Measurements from ENCODE around the gene NNAT.
"Not testable (repeated sequence)": the region's sequence is repeated elsewhere in the genome, so short reads cannot be mapped to it uniquely, and the experiment has no call there.

The NNAT gene

DNA sequence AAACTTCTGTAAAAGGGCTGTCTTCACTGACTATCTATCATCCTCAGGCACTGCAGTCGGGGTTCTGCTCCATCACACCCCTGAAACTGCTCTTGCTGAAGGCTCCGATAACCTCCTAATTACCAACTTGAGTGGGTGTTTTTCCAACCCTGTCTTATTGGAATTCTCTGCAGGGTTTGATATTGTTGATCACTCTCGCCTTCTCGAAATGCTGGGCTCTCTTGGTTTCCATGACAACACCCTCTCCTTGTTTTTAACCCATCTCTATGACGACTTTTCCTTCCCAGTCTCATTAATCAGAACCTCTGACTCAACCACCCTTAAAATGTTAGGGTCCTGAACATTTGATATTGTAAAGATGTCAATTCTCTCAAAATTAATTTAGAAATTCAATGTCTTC, 39.4 kb upstream of the NNAT start:
- Histone ChIP-seq H3K36me3 (ENCODE audit: control insufficient read depth, insufficient read depth, low read length) (no peaks in the 10 kb centered on the region), H3K27ac (ENCODE audit: low read length) (no peak overlapping the region), H3K4me1 (ENCODE audit: control insufficient read depth, insufficient read depth, low read length) (0 out of 2 replicates have a peak, but pooled peaks cover 1% of the 10 kb centered on the region), H3K4me3 (ENCODE audit: low read length) (no peak overlapping the region), H3K9me3 (ENCODE audit: control insufficient read depth, insufficient read depth, low read length) (no peaks in the 10 kb centered on the region), H3K27me3 (ENCODE audit: control insufficient read depth, insufficient read depth, low read length) (no peaks in the 10 kb centered on the region)
- DNase-seq (ENCODE audit: low read depth, low spot score), result no peak
- no CpG with 5 or more reads among the region's 5 CpGs for WGBS (ENCODE audit: insufficient coverage, insufficient read length)

DNA sequence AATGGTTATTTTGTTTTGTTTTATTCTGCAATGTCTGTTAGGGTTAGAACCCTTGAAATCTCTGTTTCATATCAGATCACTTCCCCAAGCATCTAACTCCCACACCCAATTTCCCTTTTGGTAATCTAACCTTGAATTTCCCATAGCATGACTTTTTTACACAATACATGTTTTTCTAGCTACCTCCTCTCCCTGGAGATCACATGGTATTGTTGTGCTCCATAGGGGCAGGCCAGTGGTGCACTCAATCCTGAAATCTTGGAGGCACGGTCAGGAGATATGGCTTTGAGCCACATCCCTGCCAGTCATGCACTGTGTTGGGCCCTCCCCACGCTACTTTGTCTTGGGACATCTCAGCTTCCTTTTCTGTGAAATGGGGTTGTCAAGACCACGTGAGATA, 36.7 kb upstream of the NNAT start:
- WGBS (ENCODE audit: insufficient coverage, insufficient read length), result no CpG with 5 or more reads among the region's 3 CpGs
- DNase-seq (ENCODE audit: low read depth, low spot score), result no peak
- no peaks in the 10 kb centered on the region for H3K27me3 ChIP-seq (ENCODE audit: control insufficient read depth, insufficient read depth, low read length)
- H3K27ac ChIP-seq (ENCODE audit: low read length), result no peak overlapping the region
- no peaks in the 10 kb centered on the region for H3K36me3 ChIP-seq (ENCODE audit: control insufficient read depth, insufficient read depth, low read length)
- 0 out of 2 replicates have a peak, but pooled peaks cover 1% of the 10 kb centered on the region for H3K4me1 ChIP-seq (ENCODE audit: control insufficient read depth, insufficient read depth, low read length)
- H3K9me3 ChIP-seq (ENCODE audit: control insufficient read depth, insufficient read depth, low read length), result no peaks in the 10 kb centered on the region
- no peak overlapping the region for H3K4me3 ChIP-seq (ENCODE audit: low read length)

DNA sequence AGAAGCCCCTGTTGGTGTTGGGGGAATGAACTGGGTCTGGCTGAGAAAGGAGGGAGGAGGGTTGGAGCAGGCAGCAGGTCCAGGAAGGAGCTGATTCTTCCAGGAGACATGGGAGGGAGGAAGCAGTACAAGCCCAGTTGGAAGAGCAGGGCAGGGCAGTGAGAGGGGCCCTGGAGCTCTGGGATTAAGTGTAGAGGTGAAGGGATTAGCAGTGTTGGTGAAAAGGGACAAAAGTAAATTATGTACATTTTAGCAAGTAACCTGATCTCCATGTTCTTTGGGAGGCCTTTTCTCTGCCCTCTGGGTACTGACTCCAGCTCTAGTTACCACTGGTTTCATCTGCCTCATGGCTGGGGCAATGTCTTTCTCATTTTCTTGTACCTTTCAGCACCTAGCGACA, 34.8 kb upstream of the NNAT start:
- H3K27me3 ChIP-seq (ENCODE audit: control insufficient read depth, insufficient read depth, low read length); H3K4me3 ChIP-seq (ENCODE audit: low read length); DNase-seq (ENCODE audit: low read depth, low spot score); H3K36me3 ChIP-seq (ENCODE audit: control insufficient read depth, insufficient read depth, low read length); H3K4me1 ChIP-seq (ENCODE audit: control insufficient read depth, insufficient read depth, low read length); H3K27ac ChIP-seq (ENCODE audit: low read length); H3K9me3 ChIP-seq (ENCODE audit: control insufficient read depth, insufficient read depth, low read length): not testable (repeated sequence)
- no CpG with 5 or more reads among the region's 1 CpG for WGBS (ENCODE audit: insufficient coverage, insufficient read length)

DNA sequence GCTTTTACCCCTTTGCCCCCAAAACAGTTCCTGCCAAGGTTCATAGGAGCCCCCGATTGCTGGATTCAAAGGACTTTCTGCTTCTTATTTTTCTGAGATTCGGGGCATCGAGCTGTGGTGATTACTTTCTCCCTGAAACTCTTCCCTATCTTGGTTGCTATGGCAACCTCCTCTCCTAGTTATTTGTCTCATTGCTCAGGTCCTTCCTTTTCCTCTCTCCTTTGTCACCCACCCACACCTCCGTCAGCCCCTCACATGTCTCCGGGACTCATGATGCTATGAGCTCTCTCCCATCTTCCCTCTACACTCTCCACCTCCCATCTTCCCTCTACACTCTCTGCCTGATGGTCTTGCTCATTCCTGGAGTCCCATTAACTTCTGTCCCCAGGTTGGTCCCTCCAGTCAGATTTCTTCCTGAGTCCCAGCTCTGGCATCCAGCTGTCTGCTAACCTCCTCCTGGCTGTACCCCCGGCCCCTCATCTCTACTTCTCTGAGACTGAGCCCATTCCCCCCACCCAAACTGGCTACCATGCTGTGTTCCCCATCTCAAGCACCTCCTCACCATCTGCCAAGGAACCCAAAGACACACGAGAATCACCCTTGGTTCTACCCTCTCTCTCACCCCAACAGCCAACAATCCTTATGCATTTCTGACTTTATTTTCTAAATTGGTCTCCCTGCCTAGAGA, 30.2 kb upstream of the NNAT start:
- H3K27ac ChIP-seq (ENCODE audit: low read length), result no peak overlapping the region

DNA sequence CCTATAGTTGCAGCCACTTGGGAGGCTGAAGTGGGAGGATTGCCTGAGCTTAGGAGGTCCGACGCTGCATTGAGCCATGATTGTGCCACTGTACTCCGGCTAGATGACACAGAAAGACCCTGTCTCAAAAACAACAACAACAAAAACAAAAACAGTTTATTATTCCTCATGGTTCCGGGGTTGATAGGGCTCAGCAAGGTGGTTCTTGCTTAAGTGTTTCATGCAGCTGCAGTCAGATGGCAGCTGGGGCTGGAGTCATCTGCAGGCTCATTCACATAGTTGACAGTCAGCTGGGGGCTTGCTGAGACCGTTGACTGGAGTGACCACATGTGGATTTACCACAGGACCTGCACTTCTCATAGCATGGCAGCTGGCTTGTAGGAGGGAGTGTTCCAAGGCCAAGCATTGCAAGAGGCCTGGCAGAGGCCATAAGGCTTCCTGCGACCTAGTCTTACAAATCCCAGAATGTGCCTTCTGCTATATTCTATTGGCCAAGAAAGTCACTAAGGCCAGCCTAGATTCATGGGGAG, 28.9 kb upstream of the NNAT start:
- no peaks in the 10 kb centered on the region for H3K36me3 ChIP-seq (ENCODE audit: control insufficient read depth, insufficient read depth, low read length)
- DNase-seq (ENCODE audit: low read depth, low spot score), result no peak
- H3K9me3 ChIP-seq (ENCODE audit: control insufficient read depth, insufficient read depth, low read length), result no peaks in the 10 kb centered on the region
- no CpG with 5 or more reads among the region's 6 CpGs for WGBS (ENCODE audit: insufficient coverage, insufficient read length)
- H3K4me3 ChIP-seq (ENCODE audit: low read length), result no peak overlapping the region
- no peak overlapping the region for H3K27ac ChIP-seq (ENCODE audit: low read length)
- no peaks in the 10 kb centered on the region for H3K27me3 ChIP-seq (ENCODE audit: control insufficient read depth, insufficient read depth, low read length)
- H3K4me1 ChIP-seq (ENCODE audit: control insufficient read depth, insufficient read depth, low read length), result no peaks in the 10 kb centered on the region

More for the DNA sequence above, 30.2 kb upstream of the NNAT start:
- DNase-seq (ENCODE audit: low read depth, low spot score), result no peak
- Histone ChIP-seq H3K36me3 (ENCODE audit: control insufficient read depth, insufficient read depth, low read length) (no peaks in the 10 kb centered on the region), H3K4me1 (ENCODE audit: control insufficient read depth, insufficient read depth, low read length) (0 out of 2 replicates have a peak, but pooled peaks cover under 1% of the 10 kb centered on the region), H3K27me3 (ENCODE audit: control insufficient read depth, insufficient read depth, low read length) (no peaks in the 10 kb centered on the region), H3K9me3 (ENCODE audit: control insufficient read depth, insufficient read depth, low read length) (no peaks in the 10 kb centered on the region), H3K4me3 (ENCODE audit: low read length) (no peak overlapping the region)
- no CpG with 5 or more reads among the region's 7 CpGs for WGBS (ENCODE audit: insufficient coverage, insufficient read length)

DNA sequence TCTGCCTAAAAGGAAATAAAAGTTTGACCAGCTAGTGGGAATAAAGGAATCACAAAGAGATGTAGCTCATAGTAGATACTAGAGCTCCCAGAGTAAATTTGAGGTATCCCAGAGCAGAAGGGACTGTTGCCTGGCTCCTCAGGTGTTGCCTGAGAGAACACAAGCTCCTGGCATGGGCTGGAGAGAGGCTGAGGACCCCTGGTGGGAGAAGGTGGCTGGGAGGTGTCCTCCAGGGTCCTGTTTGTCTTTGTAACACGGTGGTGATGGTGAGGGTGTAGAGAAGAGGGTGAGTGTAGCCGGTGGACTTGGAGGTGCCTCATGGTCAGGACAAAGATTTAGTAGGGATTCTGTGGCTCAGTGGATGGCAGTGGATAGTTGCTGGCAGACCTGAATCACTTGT, 28.1 kb upstream of the NNAT start:
- no CpG with 5 or more reads among the region's 2 CpGs for WGBS (ENCODE audit: insufficient coverage, insufficient read length)
- Histone ChIP-seq H3K36me3 (ENCODE audit: control insufficient read depth, insufficient read depth, low read length) (no peaks in the 10 kb centered on the region), H3K4me1 (ENCODE audit: control insufficient read depth, insufficient read depth, low read length) (no peaks in the 10 kb centered on the region), H3K9me3 (ENCODE audit: control insufficient read depth, insufficient read depth, low read length) (no peaks in the 10 kb centered on the region), H3K27ac (ENCODE audit: low read length) (no peak overlapping the region), H3K4me3 (ENCODE audit: low read length) (no peak overlapping the region), H3K27me3 (ENCODE audit: control insufficient read depth, insufficient read depth, low read length) (no peaks in the 10 kb centered on the region)
- no peak for DNase-seq (ENCODE audit: low read depth, low spot score)

DNA sequence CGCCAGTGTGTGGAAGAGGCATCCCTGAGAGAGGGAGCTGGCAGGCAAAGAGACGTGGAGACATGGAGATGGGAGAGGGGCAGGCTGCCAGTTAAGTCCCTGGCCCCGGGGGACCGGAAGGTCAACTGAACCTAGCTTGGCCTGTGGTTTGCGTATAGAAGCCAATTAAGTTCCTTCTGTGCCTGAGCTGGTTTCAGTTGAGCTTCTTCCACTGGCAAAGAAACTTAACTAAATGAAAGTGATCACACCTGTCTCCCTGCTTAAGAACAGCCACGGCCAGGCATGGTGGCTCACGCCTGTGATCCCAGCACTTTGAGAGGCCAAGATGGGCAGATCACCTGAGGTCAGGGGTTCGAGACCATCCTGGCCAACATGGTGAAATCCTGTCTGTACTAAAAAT, 26.7 kb upstream of the NNAT start:
- DNase-seq (ENCODE audit: low read depth, low spot score), result no peak
- H3K4me3 ChIP-seq (ENCODE audit: low read length), result no peak overlapping the region
- no CpG with 5 or more reads among the region's 8 CpGs for WGBS (ENCODE audit: insufficient coverage, insufficient read length)
- H3K4me1 ChIP-seq (ENCODE audit: control insufficient read depth, insufficient read depth, low read length), result no peaks in the 10 kb centered on the region
- no peaks in the 10 kb centered on the region for H3K9me3 ChIP-seq (ENCODE audit: control insufficient read depth, insufficient read depth, low read length)
- no peaks in the 10 kb centered on the region for H3K36me3 ChIP-seq (ENCODE audit: control insufficient read depth, insufficient read depth, low read length)
- no peak overlapping the region for H3K27ac ChIP-seq (ENCODE audit: low read length)
- H3K27me3 ChIP-seq (ENCODE audit: control insufficient read depth, insufficient read depth, low read length), result no peaks in the 10 kb centered on the region

DNA sequence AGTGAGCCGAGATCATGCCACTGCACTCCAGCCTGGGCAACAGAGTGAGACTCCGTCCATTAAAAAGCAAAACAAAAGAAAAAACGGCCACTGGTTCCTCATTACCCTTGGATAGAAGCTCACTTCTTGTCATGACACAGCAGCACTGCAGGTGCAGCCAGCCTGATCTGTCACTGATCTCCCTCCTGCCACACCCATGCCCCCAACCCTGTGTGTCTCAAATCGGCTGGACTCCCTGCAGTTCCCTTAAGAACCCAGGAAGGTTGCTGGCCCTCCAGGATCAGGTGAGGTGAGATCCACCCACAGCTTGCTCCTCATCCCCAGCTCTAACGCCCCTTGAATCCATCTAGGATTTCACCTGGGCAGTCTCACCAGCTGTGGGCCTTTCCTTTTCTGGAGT, 26.3 kb upstream of the NNAT start:
- H3K9me3 ChIP-seq (ENCODE audit: control insufficient read depth, insufficient read depth, low read length), result no peaks in the 10 kb centered on the region
- H3K36me3 ChIP-seq (ENCODE audit: control insufficient read depth, insufficient read depth, low read length), result no peaks in the 10 kb centered on the region
- H3K27ac ChIP-seq (ENCODE audit: low read length), result no peak overlapping the region
- H3K27me3 ChIP-seq (ENCODE audit: control insufficient read depth, insufficient read depth, low read length), result no peaks in the 10 kb centered on the region
- H3K4me3 ChIP-seq (ENCODE audit: low read length), result no peak overlapping the region
- H3K4me1 ChIP-seq (ENCODE audit: control insufficient read depth, insufficient read depth, low read length), result no peaks in the 10 kb centered on the region
- WGBS (ENCODE audit: insufficient coverage, insufficient read length), result no CpG with 5 or more reads among the region's 5 CpGs
- no peak for DNase-seq (ENCODE audit: low read depth, low spot score)

DNA sequence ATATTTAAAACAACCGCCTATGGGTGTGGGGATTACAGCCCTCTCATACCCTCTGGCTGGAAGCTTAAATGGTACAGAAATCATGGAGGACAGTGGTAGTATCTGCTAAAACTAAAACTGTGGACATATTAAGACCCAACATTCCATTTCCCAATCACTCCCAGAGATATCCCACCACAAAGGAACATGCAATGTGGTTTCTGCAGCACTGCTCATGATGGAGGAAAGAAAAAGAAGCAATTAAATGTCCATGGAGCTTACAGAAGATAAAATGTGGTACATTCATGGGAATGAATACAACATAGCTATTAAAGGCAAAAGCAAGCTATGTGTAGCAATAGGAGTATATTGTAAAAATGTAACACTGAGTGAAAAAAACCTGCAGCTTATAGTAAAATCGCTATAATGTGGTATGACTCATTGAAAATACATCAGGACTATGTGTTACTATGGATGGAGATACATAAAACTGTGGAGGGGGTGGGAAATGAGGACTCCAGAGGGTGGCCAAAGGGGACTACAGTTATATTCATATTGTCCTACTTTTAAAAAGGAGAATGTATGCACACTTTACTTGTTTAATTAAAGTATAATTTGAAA, 22.9 kb upstream of the NNAT start:
- Histone ChIP-seq H3K36me3 (ENCODE audit: control insufficient read depth, insufficient read depth, low read length) (no peaks in the 10 kb centered on the region), H3K4me1 (ENCODE audit: control insufficient read depth, insufficient read depth, low read length) (no peaks in the 10 kb centered on the region), H3K9me3 (ENCODE audit: control insufficient read depth, insufficient read depth, low read length) (no peaks in the 10 kb centered on the region), H3K4me3 (ENCODE audit: low read length) (no peak overlapping the region), H3K27ac (ENCODE audit: low read length) (no peak overlapping the region), H3K27me3 (ENCODE audit: control insufficient read depth, insufficient read depth, low read length) (no peaks in the 10 kb centered on the region)
- WGBS (ENCODE audit: insufficient coverage, insufficient read length), result no CpG with 5 or more reads among the region's 2 CpGs
- DNase-seq (ENCODE audit: low read depth, low spot score), result no peak

DNA sequence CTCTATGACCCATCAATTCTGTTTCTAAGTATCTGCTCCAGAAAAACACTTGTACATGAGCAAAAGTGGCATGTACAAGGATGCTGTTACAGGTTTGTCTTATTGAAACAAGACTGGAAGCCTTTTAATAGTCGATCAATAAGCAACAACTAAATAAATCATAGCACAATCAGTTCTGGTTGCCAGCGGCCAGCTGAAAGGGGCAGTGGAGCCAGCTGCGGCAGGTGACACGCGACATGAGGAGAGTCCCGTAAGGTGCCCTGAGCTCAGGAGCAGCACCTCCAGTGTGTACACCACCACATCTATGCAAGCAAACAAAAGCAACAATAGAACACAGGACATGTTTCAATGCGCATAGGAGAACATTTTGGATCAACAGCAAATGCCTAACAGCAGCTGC, 20.7 kb upstream of the NNAT start:
- H3K36me3 ChIP-seq (ENCODE audit: control insufficient read depth, insufficient read depth, low read length), result no peaks in the 10 kb centered on the region
- no peak overlapping the region for H3K4me3 ChIP-seq (ENCODE audit: low read length)
- no CpG with 5 or more reads among the region's 7 CpGs for WGBS (ENCODE audit: insufficient coverage, insufficient read length)
- H3K9me3 ChIP-seq (ENCODE audit: control insufficient read depth, insufficient read depth, low read length), result no peaks in the 10 kb centered on the region
- DNase-seq (ENCODE audit: low read depth, low spot score), result no peak
- H3K27me3 ChIP-seq (ENCODE audit: control insufficient read depth, insufficient read depth, low read length), result no peaks in the 10 kb centered on the region
- H3K4me1 ChIP-seq (ENCODE audit: control insufficient read depth, insufficient read depth, low read length), result peaks cover 5% of the 10 kb centered on the region; the same call in 1 of the 2 replicates
- no peak overlapping the region for H3K27ac ChIP-seq (ENCODE audit: low read length)

DNA sequence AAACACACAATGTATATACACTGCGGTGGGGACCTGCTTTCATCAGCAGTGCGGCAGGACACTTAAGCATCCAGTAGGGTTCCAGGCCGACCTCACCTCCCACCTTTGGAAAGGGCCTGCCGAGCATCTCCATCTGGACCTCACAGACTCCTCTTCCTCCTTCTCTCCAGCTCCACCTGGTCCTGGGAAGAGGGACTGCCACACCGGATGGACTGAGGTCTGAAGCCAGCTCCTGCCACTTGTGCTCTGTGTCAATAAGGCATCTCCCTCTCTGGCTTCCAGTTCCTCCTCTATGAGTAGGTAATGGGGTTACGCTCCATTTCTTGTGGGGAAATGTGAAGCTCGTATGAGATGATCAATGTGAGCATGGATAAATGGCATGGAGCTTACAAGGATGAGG, 19.1 kb upstream of the NNAT start:
- Histone ChIP-seq H3K4me3 (ENCODE audit: low read length) (no peak overlapping the region), H3K9me3 (ENCODE audit: control insufficient read depth, insufficient read depth, low read length) (no peaks in the 10 kb centered on the region), H3K27me3 (ENCODE audit: control insufficient read depth, insufficient read depth, low read length) (no peaks in the 10 kb centered on the region), H3K4me1 (ENCODE audit: control insufficient read depth, insufficient read depth, low read length) (peaks cover 9% of the 10 kb centered on the region; the same call in 1 of the 2 replicates), H3K36me3 (ENCODE audit: control insufficient read depth, insufficient read depth, low read length) (no peaks in the 10 kb centered on the region), H3K27ac (ENCODE audit: low read length) (no peak overlapping the region)
- DNase-seq (ENCODE audit: low read depth, low spot score), result no peak
- WGBS (ENCODE audit: insufficient coverage, insufficient read length), result no CpG with 5 or more reads among the region's 7 CpGs
